SK-N-SH (cell line): ENCODE data around the gene ZBTB8OS. TPM values are rescaled to one million over a fixed set of nuclear protein-coding genes. Genes with fewer than 3 reads are reported as not detected.

Experiments used
- CTCF ChIA-PET: fragments of 300-600, 350-600 bp; formaldehyde crosslinking; extraction: SDS; loops from one replicate; lab custom pipeline; 2021; lab: Yijun Ruan, JAX
- POLR2A ChIA-PET: fragments of 350-600 bp; sonication (Branson Sonifier 250); formaldehyde crosslinking; extraction: SDS; loops from one replicate; lab custom pipeline; 2020; ENCODE audit warnings: antibody characterized with exemption, inconsistent platforms; lab: Yijun Ruan, JAX
- DNase-seq: peaks from one replicate; pipeline ENCODE4 v3.0.0; 2012
- H2AFZ ChIP-seq: fragments of 200-600 bp; sonication (generic); 2 replicates; pipeline ENCODE4 v1.8.1; 2016; ENCODE audit warnings: antibody characterized with exemption, mild to moderate bottlenecking, low read depth
- H3F3A ChIP-seq: fragments of 200-600 bp; sonication (generic); replicated peaks from 2 replicates; pipeline ENCODE3; 2016; ENCODE audit warnings: antibody characterized with exemption, mild to moderate bottlenecking; ENCODE audit not compliant: insufficient read depth
- H3K27ac ChIP-seq, 2 experiments: fragments of 200-500 bp in 1 of 2; fragments of 200-600 bp in 1 of 2; sonication (Bioruptor generic) in 1 of 2; sonication (generic), shearing (Covaris generic) in 1 of 2; 2 replicates each; pipeline versions ENCODE4 v1.5.1 to v1.6.1; 2014 to 2016; ENCODE audit warnings: low read depth in 2 of 2, inconsistent platforms in 1 of 2, low read length in 1 of 2, mild to moderate bottlenecking in 1 of 2, mixed read lengths in 1 of 2
- H3K27me3 ChIP-seq: fragments of 200-600 bp; sonication (generic), shearing (Covaris generic); 2 replicates; pipeline ENCODE4 v1.6.1; 2016; ENCODE audit warnings: mixed run types; ENCODE audit not compliant: insufficient read depth
- H3K36me3 ChIP-seq, 2 experiments: fragments of 200-500 bp in 1 of 2; fragments of 200-600 bp in 1 of 2; sonication (Bioruptor generic) in 1 of 2; sonication (generic) in 1 of 2; replicated peaks in 1 of 2; 2 replicates each; pipeline versions ENCODE3 to v1.5.1; 2014 to 2016; ENCODE audit warnings: low read length in 1 of 2, mild to moderate bottlenecking in 1 of 2; ENCODE audit not compliant: insufficient read depth in 2 of 2, control insufficient read depth in 1 of 2
- H3K4me1 ChIP-seq, 2 experiments: fragments of 200-500 bp in 1 of 2; fragments of 200-600 bp in 1 of 2; sonication (Bioruptor generic) in 1 of 2; sonication (generic), shearing (Covaris generic) in 1 of 2; 2 replicates each; pipeline versions ENCODE4 v1.5.1 to v1.6.1; 2014 to 2016; ENCODE audit warnings: low read depth in 1 of 2, low read length in 1 of 2, mixed run types in 1 of 2; ENCODE audit not compliant: insufficient read depth in 2 of 2, control insufficient read depth in 1 of 2
- H3K4me2 ChIP-seq: fragments of 200-600 bp; sonication (generic), shearing (Covaris generic); 2 replicates; pipeline ENCODE4 v1.6.1; 2017; ENCODE audit warnings: mixed run types
- H3K4me3 ChIP-seq, 2 experiments: fragments of 200-500 bp in 1 of 2; fragments of 200-600 bp in 1 of 2; sonication (Bioruptor generic) in 1 of 2; sonication (generic), shearing (Covaris generic) in 1 of 2; 2 replicates each; pipeline versions ENCODE4 v1.5.1 to v1.8.1; 2014 to 2016; ENCODE audit warnings: low read depth in 2 of 2, inconsistent platforms in 1 of 2, low read length in 1 of 2, mild to moderate bottlenecking in 1 of 2, mixed read lengths in 1 of 2, moderate library complexity in 1 of 2
- H3K79me2 ChIP-seq: fragments of 200-600 bp; sonication (generic); 2 replicates; pipeline ENCODE4 v1.8.1; 2017; ENCODE audit warnings: mild to moderate bottlenecking; ENCODE audit not compliant: insufficient read depth
- H3K9ac ChIP-seq: fragments of 200-600 bp; sonication (generic); 2 replicates; pipeline ENCODE4 v1.6.1; 2017; ENCODE audit warnings: mixed run types
- H3K9me2 ChIP-seq: fragments of 200-600 bp; sonication (generic); 2 replicates; pipeline ENCODE4 v1.6.1; 2017; ENCODE audit warnings: mixed run types
- H3K9me3 ChIP-seq: fragments of 200-600 bp; sonication (generic); 2 replicates; pipeline ENCODE4 v1.6.1; 2017; ENCODE audit warnings: mixed run types, mild to moderate bottlenecking, moderate library complexity
- H4K20me1 ChIP-seq: fragments of 200-600 bp; sonication (generic); 2 replicates; pipeline ENCODE4 v1.6.1; 2017; ENCODE audit warnings: mild to moderate bottlenecking, mixed run types; ENCODE audit not compliant: insufficient read depth
- EP300 ChIP-seq, 2 experiments: IDR thresholded peaks; 2 replicates each; pipeline versions ENCODE4 v1.4.0 to v1.6.1; 2012; ENCODE audit warnings: borderline replicate concordance in 1 of 2, low read depth in 1 of 2, low read length in 1 of 2
- FOSL2 ChIP-seq: IDR thresholded peaks from 2 replicates; pipeline ENCODE4 v1.4.0; 2012; ENCODE audit warnings: low read depth, mild to moderate bottlenecking, moderate library complexity, borderline replicate concordance
- FOXM1 ChIP-seq: IDR thresholded peaks from 2 replicates; pipeline ENCODE4 v1.4.0; 2012; ENCODE audit warnings: low read depth, mild to moderate bottlenecking
- MEF2A ChIP-seq: IDR thresholded peaks from 2 replicates; pipeline ENCODE4 v1.4.0; 2012; ENCODE audit warnings: low read depth, borderline replicate concordance
- PBX3 ChIP-seq: IDR thresholded peaks from 2 replicates; pipeline ENCODE4; 2012
- POLR2AphosphoS5 ChIP-seq: IDR thresholded peaks from 2 replicates; pipeline ENCODE4 v1.6.1; 2012; ENCODE audit warnings: low read depth, low read length
- RCOR1 ChIP-seq: fragments of 150-350 bp; IDR thresholded peaks from 2 replicates; pipeline ENCODE4 v1.6.1; 2017; ENCODE audit warnings: antibody characterized with exemption, low read length
- RFX5 ChIP-seq: IDR thresholded peaks from 2 replicates; pipeline ENCODE4 v1.6.1; 2012; ENCODE audit warnings: mild to moderate bottlenecking, improper control_type of control experiment, low read length
- SIN3A ChIP-seq: IDR thresholded peaks from 2 replicates; pipeline ENCODE4 v1.6.1; 2012; ENCODE audit warnings: low read depth, mild to moderate bottlenecking, low read length, moderate library complexity, borderline replicate concordance
- SMC3 ChIP-seq: IDR thresholded peaks from 2 replicates; pipeline ENCODE4 v1.6.1; 2012; ENCODE audit warnings: low read depth, low read length, improper control_type of control experiment
- WGBS: methylation state at CpG from one replicate; pipeline ENCODE4 v1.1.6; 2017; ENCODE audit warnings: low lambda C conversion rate; 5-methylcytosine and 5-hydroxymethylcytosine counted together
- polyA plus RNA-seq, 3 experiments: library from polyadenylated mRNA; depleted of rRNA; stranded (reverse); fragments of >200 nt; gene quantifications; 2 replicates each; pipeline ENCODE4 v1.2.3, GENCODE V29; 2012
- TF ChIP-seq, protein P1 (sequence below): fragments of 150-350 bp; IDR thresholded peaks from 2 replicates; pipeline ENCODE4 v1.6.1; 2017; ENCODE audit warnings: antibody characterized with exemption, low read length, low read depth, borderline replicate concordance

Gene ZBTB8OS
- polyA plus RNA-seq, 1 of the 3 experiments (the other 2 are of a cell fraction), result 59.2 TPM

DNA sequence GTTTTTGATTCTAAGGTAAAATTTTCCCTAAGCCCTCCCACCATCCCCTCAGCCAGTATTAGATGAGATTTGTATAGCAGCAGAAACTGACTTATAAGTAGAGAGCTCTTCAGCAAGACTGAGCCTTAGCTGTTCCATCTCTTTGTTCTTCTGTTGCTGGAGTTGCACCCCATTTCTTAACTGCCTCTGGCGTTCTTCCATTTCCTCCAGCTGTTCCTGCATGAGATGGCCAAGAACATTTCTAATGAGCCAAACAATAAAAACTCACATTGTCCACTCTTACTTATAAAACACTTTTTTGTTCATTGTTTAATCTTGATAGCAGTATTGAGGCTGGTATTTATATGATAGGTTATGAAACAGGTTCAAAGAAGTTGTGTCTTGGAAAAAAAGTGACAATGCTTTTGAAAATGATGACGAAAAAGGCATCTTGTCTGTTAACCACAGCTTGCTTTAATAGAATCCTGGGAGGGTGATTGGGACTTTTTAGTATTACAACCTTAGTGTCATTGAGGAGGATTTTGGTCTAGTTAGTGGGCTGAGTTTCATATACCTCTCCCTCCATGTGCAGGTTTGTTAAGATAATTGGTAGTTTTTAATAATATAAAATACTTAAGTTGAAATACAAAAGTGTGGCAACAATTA is 33.9 kb upstream of the ZBTB8OS start:
- Histone ChIP-seq H3K79me2 (peaks cover 10% of the 10 kb centered on the region; the same call in 1 of the 2 replicates), H2AFZ (no peak overlapping the region), H3K4me1 (no peaks in the 10 kb centered on the region), H3K4me2 (no peak overlapping the region), H3K9ac (no peak overlapping the region), H3F3A (peaks cover 51% of the 10 kb centered on the region), H3K27ac (no peak overlapping the region), H3K36me3 (peaks cover 51 to 75% of the 10 kb centered on the region in 2 experiments), H3K9me2 (no peaks in the 10 kb centered on the region), H3K27me3 (no peaks in the 10 kb centered on the region), H3K4me3 (no peak overlapping the region), H4K20me1 (peaks cover 6% of the 10 kb centered on the region; the same call in 1 of the 2 replicates), H3K9me3 (no peaks in the 10 kb centered on the region)
- ChIA-PET POLR2A (no interaction called here), CTCF (interaction anchor here (0.7 kb wide), 1 partner anchor 80 kb away, joined by 3 read pairs; no protein-coding TSS in a partner anchor)
- TF ChIP-seq RCOR1 (no peak), POLR2AphosphoS5 (peak; percentile 9; the same call in 1 of the 2 replicates), SIN3A (no peak)
- 87% methylated on average over 2 of the region's 2 CpGs for WGBS
- DNase-seq, result no peak

GRCh38 chr1:32683397-32683796 is 33.0 kb upstream of the ZBTB8OS start:
- TF ChIP-seq MEF2A (no peak), SMC3 (no peak), EP300 (IDR thresholded peaks at IDR 0.05; ENCODE audit: borderline replicate concordance in 1 of 2, low read depth in 1 of 2, low read length in 1 of 2) (no peak), RCOR1 (no peak), FOSL2 (no peak)
- no peak overlapping the region for H3K4me3 ChIP-seq
- no peak overlapping the region for H3K9ac ChIP-seq
- H3K4me1 ChIP-seq, result no peaks in the 10 kb centered on the region
- ChIA-PET POLR2A (no interaction called here), CTCF (no interaction called here)
- H2AFZ ChIP-seq, result no peak overlapping the region
- H3K4me2 ChIP-seq, result no peak overlapping the region
- 97% methylated on average over 3 of the region's 3 CpGs for WGBS
- H3K9me3 ChIP-seq, result no peaks in the 10 kb centered on the region
- H3K27ac ChIP-seq, result no peak overlapping the region
- H3K9me2 ChIP-seq, result no peaks in the 10 kb centered on the region
- H3K36me3 ChIP-seq, result peaks cover 52 to 83% of the 10 kb centered on the region in 2 experiments
- DNase-seq, result no peak
- H3K27me3 ChIP-seq, result no peaks in the 10 kb centered on the region
- 0 out of 2 replicates have a peak, but pooled peaks cover 4% of the 10 kb centered on the region for H3K79me2 ChIP-seq
- H4K20me1 ChIP-seq, result peaks cover 6% of the 10 kb centered on the region; the same call in 1 of the 2 replicates
- peaks cover 54% of the 10 kb centered on the region for H3F3A ChIP-seq

GRCh38 chr1:32681999-32682398 is 31.6 kb upstream of the ZBTB8OS start:
- Histone ChIP-seq H4K20me1 (peaks cover 6% of the 10 kb centered on the region; the same call in 1 of the 2 replicates), H3K9me2 (no peaks in the 10 kb centered on the region), H3K9ac (no peak overlapping the region), H3K27ac (peak overlapping the region in 1 of 2 experiments; percentile 8; a peak in 2 of 4 replicates), H3K4me2 (no peak overlapping the region), H3K9me3 (no peaks in the 10 kb centered on the region), H2AFZ (no peak overlapping the region), H3K79me2 (no peaks in the 10 kb centered on the region), H3F3A (peaks cover 50% of the 10 kb centered on the region), H3K36me3 (peaks cover 62 to 91% of the 10 kb centered on the region in 2 experiments), H3K4me3 (no peak overlapping the region), H3K27me3 (no peaks in the 10 kb centered on the region), H3K4me1 (no peaks in the 10 kb centered on the region)
- 74% methylated on average over 3 of the region's 3 CpGs for WGBS
- DNase-seq, result no peak
- ChIA-PET POLR2A (no interaction called here), CTCF (no interaction called here)
- TF ChIP-seq RFX5 (no peak), PBX3 (no peak), FOXM1 (no peak)
- TF ChIP-seq, protein P1, sequence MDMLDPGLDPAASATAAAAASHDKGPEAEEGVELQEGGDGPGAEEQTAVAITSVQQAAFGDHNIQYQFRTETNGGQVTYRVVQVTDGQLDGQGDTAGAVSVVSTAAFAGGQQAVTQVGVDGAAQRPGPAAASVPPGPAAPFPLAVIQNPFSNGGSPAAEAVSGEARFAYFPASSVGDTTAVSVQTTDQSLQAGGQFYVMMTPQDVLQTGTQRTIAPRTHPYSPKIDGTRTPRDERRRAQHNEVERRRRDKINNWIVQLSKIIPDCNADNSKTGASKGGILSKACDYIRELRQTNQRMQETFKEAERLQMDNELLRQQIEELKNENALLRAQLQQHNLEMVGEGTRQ, result no peak
